ENCODE results near the gene MIP.
"Not testable (repeated sequence)": the region's sequence is repeated elsewhere in the genome, so short reads cannot be mapped to it uniquely, and the experiment has no call there.

Gene MIP

DNA sequence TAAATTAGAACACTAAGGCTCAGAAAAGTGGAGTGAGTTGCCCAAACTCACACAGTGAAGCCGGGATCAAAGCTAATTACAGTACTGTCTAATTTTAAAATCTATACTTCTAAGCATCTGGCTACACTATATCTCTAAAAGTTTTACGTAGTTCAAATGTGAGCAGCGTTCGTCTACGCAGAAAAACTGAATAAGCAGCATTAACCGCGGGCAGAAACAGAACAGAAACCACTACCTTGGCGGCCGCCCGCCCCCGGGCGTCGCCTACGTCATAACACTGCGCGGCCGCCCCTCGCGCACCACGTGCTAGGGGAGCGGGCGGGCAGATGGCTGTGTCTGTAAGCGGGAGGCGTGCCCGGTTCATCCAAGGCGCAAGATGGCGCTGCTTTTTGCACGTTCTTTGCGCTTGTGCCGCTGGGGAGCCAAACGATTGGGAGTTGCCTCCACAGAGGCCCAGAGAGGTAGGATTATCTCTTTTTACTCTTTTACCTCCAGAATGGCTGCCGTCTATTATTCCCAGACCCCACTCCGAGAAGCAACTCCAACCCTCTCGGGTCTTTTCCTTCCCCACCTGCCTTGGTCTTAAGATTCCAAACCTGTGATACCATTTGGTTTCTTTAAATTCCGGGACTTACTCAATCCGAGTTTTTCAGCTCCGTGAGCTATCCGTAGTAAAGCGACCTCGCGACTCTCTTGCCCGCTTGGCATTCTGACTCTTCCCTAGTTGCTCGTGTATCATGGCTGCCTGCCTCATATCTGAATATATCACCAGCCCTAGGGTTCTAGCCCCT lies 14.0 kb upstream of the MIP start, which contains the start of gene SPRYD4:
TSS of gene SPRYD4 (plus strand) at position 363 of the 791 bp plus-strand sequence. CDS start at position 377, 14 bp downstream.
- peak; percentile 80 for DNase-seq (ENCODE audit: low read depth, low spot score)

DNA sequence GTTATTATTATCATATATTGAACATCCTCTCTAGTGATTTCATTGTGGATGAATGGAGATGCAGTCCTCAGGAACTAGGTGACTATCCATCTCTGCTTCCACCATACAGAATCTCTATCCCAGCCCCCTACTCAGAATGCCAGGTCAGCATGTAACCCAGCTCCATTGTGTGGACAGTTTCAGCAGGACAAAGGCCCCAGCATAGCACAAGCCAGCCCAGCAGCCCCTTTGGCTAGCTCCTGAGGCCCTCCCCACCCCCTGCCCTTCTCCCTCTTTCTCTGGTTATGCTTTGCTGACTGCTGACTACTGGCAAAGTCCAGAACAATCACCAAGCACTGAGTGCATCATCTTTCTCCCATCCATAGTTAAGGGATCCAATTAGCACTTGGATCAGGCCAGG lies 8.1 kb upstream of the MIP start:
- no peak for DNase-seq (ENCODE audit: low read depth, low spot score)

DNA sequence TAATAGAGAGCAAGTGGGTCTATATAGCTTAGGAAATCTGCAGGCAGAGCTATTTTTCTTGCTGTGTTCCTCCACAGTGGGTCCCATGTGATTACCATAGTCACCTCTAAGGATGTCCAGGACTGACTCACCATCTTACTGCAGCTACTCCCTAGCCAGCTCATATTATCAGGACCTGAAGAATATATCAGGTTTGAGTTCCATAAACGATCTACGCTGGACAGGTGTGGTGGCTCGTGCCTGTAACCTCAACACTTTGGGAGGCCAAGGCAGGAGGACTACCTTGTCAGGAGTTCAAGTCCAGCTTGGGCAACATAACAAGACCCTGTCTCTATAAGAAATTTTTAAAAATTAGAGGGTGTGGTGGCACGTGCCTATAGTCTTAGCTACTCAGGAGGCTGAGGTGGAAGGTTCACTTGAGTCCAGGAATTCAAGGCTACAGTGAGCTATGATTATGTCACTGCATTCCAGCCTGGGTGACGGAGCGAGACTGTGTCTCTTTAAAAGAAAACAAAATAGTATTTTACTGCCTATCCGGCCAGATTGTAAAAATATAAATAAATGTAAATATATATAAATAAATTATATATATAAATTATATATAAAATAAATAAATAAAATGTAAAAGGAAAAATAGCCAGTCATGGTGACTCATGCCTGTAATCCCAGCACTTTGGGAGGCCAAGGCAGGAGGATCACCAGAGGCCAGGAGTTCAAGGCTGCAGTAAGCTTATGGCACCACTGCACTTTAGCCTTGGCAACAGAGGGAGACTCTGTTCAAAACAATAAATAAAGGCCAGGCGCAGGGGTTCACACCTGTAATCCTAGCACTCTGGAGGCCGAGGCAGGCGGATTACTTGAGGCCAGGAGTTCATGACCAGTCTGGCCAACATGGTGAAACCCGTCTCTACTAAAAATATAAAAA lies 7.0 kb upstream of the MIP start:
- DNase-seq (ENCODE audit: low read depth, low spot score), result no peak

DNA sequence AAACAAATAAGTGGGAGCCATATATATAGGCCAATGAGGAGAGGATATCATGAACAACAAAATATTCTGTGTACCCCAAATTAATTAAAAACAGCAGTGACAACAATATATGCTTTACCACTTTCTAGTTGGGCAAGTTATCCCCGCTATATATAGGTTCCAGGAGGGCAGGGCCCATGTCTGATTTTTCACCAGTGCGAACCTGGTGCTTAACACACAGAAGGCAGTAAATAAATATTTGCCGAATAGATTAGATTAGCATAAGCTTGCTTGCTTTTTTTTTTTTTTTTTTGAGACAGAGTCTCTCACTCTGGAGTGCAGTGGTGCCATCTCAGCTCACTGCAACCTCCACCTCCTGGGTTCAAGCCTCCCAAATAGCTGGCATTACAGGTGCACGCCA lies 3.4 kb upstream of the MIP start:
- DNase-seq (ENCODE audit: low read depth, low spot score), result no peak

DNA sequence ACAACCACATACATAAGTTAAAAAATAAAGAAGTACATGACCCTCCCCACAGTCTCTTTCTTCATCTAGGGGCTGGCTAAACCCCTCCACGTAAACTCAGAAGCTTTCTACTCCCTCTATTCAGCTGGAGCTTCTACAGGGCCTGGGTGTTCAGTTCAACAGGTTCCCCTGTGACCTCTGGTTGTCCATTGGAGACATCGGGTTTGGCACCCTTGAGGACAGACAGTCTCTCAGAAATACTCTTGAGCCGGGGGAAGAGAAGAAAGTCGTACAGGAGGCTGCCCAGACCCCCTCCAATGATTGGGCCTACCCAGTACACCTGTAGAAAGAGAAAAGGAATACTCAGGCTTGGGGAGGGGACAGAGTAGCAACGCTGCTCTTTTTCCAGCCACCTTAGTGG lies 3.3 kb downstream of the MIP start:
- DNase-seq (ENCODE audit: low read depth, low spot score), result no peak

DNA sequence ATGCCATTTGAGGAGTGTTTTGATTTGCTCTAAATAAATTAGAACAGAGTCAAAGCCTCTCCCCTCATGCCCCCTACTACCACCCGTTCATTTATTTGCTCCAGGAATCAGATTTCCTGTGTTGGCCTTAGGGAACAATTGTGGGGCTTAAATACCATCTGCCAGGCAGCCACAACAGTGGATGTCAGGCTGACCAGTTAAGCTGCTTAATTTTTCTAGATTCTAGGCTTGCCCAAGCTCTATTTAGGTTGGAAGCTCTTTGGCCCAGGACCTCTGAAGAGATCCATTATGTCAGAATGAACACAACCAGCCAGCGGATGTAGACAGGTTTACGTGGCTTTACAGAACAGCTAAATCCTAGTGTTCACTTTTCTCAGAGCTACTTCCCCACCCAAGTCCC lies 4.2 kb downstream of the MIP start:
- DNase-seq (ENCODE audit: low read depth, low spot score), result no peak

DNA sequence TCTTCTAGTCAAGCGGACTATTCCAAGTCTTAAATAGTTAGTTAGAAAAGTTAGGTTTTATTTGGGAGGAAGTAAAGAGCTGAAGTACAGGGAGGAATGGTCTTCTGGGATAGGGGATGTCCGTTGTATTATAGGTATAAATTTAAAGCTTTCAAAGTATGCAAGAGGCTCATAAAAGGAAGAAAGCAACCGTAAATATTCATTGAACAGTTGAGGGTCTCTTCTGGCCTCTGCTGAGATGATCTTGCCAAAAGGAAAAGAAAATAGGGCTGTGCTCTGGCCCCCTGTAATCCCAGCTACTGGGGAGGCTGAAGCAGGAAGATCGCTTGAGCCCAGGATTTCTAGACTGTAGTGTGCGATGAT lies 4.9 kb downstream of the MIP start:
- DNase-seq (ENCODE audit: low read depth, low spot score), result no peak

DNA sequence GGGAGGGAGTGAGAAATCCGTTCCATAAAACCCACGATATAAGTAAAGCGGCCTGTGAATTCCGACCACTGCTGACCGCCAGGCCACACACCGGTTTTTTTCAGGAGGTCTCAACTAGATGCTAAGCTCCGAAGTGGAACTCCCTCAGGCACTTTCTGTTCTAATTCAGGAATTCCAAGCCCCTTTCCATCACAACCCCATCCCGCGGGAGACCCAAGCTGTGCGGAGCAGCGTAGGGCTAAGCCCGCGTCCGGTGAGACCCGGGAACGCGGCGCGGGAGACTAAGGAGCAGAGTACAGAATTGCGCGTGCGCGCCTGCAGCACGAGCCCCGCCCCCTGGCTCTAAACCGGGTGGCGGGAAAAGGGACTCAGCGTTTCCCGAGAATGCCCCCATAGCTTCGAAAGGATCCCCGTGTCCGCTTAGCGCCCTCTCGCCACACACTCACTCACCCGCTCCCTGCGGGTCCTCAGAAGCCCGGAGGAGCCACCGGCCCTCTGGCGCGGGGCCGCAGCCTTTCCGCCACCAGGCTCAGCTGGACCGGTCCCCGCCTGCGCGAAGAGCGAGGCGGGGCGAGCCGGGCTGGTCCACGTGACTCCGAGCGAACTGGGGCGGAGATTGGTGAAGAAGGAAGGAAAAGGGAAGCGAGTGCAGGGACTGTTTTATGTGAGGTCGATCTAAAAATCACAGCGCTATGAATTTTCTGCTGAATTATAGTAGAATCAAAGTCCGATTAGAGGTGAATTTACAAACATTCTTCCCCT lies 5.4 kb downstream of the MIP start, which contains the start of gene TIMELESS:
TSS of gene TIMELESS (minus strand) at position 567 of the 762 bp plus-strand sequence. CDS start 15,256 bp downstream, outside the sequence.
- DNase-seq (ENCODE audit: low read depth, low spot score), result peak; percentile 60

DNA sequence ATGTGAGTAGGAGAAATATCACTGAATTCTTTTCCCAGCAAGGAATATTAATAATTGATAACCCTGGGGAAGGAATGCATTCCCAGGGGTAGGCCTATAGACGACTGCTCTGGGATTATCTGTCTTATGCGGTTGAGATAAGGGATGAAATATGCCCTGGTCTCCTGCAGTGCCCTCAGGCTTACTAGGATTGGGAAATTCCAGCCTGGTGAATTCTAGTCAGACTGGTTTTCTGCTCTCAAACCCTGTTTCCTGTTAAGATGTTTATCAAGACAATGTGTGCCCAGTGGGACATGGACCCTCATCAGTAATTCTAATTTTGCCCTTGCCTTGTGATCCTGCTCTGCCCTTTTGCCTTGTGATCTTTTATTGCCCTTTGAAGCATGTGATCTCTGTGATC lies 11.2 kb downstream of the MIP start:
- DNase-seq (ENCODE audit: low read depth, low spot score), result not testable (repeated sequence)

DNA sequence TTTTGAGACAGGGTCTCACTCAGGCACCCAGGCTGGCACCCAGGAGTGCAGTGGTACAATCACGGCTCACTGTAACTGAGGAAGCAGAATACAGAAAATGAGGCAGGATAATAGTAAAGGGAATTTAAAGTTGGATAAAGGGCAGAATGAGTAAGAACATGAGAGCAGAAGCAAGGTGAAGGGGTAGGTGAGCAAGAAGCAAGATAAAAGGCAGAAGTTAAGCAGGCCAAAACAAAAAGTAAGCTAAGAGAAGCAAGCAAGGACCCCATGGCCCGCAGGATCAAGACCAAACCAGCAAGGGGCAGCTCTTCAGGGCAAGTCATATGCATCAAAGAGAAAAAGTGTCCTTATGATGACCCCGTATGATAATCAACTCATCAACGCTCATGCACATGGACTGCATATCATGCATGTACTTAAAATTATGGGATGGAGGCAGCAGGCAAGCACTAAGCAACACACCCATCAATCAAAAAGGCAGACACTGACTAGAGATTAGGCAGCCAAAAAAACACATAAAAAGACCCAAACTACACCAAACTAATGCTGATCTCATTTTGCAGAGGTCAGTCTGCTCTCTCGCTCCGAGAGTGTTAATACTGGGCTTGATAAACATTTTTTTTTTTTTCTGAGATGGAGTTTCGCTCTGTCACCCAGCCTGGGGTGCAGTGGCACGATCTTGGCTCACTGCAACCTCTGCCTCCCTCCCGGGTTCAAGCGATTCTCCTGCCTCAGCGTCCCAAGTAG lies 16.9 kb downstream of the MIP start:
- DNase-seq (ENCODE audit: low read depth, low spot score), result no peak

DNA sequence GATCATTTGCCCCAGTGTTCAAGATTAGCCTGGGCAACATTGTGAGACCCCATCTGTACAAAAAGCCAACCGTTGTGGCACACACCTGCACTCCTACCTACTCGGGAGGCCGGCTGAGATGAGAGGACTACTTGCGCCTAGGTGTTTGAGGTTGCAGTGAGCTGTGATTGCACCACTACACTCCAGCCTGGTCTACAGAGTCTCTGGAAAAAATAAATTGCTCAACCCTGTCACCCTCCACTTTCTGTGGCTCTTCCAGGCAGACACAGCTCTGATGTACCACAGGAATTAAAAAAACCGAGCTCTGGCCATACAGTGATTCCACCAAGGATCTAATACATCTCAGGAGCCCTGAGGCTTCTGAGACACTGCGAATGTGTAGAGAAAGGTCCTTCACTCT lies 19.6 kb downstream of the MIP start:
- DNase-seq (ENCODE audit: low read depth, low spot score), result no peak

DNA sequence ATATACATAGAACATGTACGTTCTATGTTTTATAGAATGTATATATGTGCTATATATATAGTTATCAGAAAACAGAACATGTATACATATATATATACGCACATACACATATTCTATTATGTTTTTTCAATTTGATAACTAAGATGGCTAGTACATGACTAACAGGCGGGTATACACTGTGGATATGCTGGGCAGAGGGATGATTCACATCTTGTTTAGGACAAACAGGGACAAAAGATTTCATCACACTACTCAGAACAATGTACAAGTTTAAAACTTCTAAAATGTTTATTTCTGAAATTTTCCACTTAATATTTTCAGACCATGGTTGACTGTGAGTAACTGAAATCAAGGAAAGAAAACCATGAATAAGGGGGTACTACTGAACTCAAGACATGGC lies 22.6 kb downstream of the MIP start:
- DNase-seq (ENCODE audit: low read depth, low spot score), result no peak

DNA sequence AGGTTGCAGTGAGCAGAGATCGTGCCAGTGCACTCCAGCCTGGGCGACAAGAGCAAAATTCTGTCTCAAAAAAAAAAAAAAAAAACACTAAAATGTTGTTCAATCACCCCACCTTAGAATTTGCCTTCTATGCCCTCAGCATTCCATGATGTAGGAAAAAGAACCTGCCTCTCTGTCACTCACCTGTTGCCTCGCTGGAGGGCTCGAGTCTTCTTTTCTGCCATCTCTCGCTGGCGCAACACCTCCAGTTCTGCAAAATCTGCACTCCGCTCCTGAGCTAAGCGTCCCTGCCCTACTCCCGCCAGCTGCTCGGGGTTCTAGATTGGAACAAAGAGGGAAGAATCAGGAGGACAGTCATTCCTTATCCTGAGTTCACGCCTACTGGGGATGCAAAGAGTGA lies 23.2 kb downstream of the MIP start:
- no peak for DNase-seq (ENCODE audit: low read depth, low spot score)

DNA sequence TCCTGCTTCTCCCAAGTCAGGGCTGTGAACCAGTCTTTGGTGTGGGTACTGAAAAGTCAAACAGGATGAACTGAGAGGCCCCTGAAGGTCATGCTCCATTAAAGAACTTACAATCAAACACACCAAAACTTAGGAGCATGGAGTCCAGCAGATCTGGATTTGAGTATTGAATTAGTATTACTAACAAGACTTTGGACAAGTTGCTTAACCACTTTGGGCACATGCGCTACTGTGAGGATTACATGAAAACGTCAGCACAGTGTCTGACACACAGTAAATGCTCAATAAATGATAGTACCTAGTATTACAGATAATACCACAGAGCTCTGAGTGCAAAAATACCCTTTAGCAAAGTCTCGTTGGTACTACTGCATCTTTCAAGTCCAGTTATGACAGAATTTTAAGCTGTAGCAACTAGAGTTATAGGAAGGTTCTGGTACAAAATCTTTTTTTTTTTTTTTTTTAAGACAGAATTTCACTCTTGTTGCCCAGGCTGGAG lies 28.5 kb downstream of the MIP start:
- DNase-seq (ENCODE audit: low read depth, low spot score), result no peak

DNA sequence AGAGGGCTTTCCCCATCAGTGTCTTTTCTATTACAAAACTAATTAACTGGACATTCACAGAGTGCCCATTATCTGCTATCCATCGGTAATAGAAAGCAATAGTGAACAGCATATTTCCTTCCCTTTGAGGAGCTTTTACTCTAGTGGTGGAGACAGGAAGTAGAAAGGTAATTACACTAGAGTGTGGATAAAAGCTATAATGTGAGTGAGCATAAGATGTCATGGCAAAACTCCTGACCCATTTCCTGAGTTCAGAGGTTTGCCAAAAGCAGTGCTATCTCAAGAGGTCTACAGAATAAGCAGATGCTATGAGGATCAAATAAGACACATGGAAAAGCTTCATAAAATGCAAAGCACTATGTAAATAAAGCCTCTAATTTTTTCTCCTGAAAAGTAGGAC lies 29.3 kb downstream of the MIP start:
- DNase-seq (ENCODE audit: low read depth, low spot score), result no peak

DNA sequence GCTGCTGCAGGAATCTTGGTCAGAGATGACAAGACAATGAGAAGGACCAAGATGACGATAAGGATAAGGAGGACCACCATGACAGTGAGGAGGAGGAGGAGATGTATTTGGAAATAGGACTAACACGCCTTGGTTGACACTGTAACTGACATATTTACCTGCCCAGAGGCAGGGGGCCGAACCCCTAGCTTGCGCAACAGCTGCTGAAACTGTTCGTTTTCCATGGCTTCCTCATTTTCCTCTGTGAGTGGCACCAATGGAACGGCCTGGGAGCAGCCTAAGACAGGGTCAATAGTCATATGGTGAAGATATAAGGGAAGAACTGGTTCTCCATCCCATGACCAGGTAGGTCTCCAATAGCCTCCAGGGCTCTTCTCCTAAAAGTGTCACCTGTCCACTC lies 34.0 kb downstream of the MIP start:
- no peak for DNase-seq (ENCODE audit: low read depth, low spot score)

DNA sequence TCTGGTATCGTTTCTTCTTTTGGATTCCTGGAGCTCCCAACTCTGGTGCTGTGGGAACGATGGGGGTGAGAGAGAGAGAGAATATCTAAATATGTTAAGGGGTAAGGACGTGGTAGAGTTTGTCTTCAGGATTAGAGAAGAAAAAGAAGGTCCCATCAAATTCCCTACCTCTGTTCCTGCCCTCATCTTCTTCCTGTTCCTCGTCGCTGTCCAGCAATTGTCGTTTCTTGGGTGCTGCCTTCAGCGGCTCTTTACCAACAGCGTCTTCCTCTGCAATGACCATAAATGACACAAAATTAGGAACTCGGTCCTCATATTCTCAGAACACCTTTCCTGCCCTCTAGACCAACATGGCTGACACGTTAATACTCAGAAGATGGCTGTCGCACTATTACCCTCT lies 36.7 kb downstream of the MIP start:
- no peak for DNase-seq (ENCODE audit: low read depth, low spot score)

DNA sequence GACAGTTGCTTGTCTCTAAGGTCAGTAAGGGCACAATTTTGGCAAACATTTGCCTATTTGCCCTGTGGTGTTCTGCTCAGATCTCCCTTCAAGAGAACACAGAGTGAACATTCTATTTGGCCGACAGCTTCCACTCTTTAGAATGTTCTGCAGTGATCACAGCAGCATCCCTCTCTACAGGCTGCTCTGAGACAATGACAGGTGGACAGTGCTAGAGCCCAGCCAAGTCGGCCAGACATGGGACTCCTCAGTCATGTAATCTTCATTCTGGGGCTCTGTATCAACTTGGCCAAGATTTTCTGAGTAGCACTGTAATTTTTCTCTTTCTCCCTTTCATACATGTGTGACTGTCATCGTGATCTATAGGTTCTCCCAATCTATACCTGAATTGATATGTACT lies 40.1 kb downstream of the MIP start:
- DNase-seq (ENCODE audit: low read depth, low spot score), result no peak

DNA sequence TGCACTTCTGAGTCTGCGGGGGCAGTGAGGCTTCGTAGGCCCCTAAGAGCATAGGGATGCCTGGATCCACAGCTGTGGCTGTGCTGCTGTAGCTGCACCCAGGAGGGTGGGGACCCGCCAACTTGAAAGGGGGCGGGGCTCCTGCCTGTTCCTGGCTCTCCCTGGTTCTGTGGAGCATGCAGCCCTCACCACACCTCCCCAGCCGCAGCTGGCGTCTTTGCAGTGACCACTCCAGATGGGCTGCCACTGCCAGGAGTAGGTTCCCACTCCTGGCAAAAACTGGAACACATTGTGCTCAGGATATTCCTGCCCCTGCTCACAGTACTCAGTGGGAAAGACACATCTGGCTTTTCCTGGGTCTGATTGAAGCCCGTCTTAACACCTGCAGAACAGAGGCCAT lies 41.1 kb downstream of the MIP start:
- DNase-seq (ENCODE audit: low read depth, low spot score), result no peak

DNA sequence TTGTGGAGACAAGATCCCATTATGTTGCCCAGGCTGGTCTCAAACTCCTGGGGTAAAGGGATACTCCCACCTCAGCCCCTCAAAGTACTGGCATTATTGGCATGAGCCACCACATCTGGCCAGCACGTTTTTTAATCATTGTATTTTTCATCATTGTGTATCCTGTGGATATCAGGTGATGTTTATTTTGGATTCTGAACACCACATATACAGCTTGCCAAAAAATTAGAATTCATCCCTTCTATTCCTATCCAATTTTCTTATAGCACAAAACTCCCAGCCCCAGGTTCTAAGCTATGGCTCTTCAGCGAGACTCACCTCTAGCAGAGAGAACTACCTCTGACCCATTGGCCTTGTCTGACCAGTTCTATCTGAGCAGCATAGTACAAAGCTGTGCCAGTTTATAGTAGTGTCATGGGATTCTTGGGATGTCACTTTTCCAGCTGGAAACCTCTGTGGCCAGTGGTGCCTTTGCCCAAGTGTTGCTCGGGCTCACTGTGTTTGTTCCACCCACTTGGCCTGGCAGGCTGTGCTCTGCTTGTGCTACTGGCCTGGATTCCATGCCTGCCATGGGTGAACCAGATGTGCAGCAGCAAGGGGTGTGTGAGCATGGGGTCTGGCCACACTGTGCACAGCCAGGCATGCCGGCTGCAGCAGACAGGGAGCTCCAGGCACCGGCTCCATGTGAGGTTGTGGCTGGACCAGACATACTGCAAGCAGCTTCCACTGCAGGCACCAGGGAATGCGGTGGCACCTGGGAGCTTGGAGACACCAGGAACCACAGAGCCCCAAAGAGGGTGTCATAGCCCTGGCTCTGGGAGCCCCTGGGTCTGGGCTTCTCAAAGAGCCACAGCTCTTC lies 42.4 kb downstream of the MIP start:
- DNase-seq (ENCODE audit: low read depth, low spot score), result no peak

All from activated naive CD8-positive, alpha-beta T cell treated with anti-CD3 and anti-CD28 coated beads, Interleukin-2, amount 50 U/mL, for 16 hours (primary cell).